Neutrophil (primary cell): ENCODE results near the gene EGFR.

ENCODE experiments used
- H3K27ac ChIP-seq: fragments of 200-600 bp; sonication (generic); 2 replicates; pipeline ENCODE4 v1.5.1; 2016; ENCODE audit warnings: mild to moderate bottlenecking, moderate library complexity
- H3K27me3 ChIP-seq: fragments of 200-600 bp; sonication (generic); 2 replicates; pipeline ENCODE4 v1.6.0; 2016; ENCODE audit warnings: mild to moderate bottlenecking
- H3K36me3 ChIP-seq: fragments of 200-600 bp; sonication (generic); 2 replicates; pipeline ENCODE4 v1.5.1; 2017
- H3K4me1 ChIP-seq, 2 experiments: fragments of 200-600 bp in 1 of 2; sonication (generic) in 1 of 2; 1 replicate in 1 of 2; 2 replicates in 1 of 2; pipeline versions ENCODE4 v1.5.1 to v1.6.1; 2013 to 2016; ENCODE audit warnings: low read depth in 1 of 2, low read length in 1 of 2, mild to moderate bottlenecking in 1 of 2, moderate library complexity in 1 of 2; ENCODE audit not compliant: control insufficient read depth in 1 of 2, insufficient read depth in 1 of 2
- H3K4me3 ChIP-seq, 2 experiments: fragments of 200-600 bp in 1 of 2; sonication (generic) in 1 of 2; 1 replicate in 1 of 2; 2 replicates in 1 of 2; pipeline ENCODE4 v1.5.1; 2013 to 2016; ENCODE audit warnings: low read depth in 1 of 2, low read length in 1 of 2, mild to moderate bottlenecking in 1 of 2, moderate library complexity in 1 of 2
- H3K9me3 ChIP-seq: fragments of 200-600 bp; sonication (generic); 2 replicates; pipeline ENCODE4 v1.5.1; 2016
- TF ChIP-seq, protein P1 (sequence below): fragments of 200-600 bp; sonication (generic); IDR thresholded peaks from 2 replicates; pipeline ENCODE4 v1.5.1; 2016; ENCODE audit warnings: antibody characterized with exemption

Gene EGFR

GRCh38 chr7:55073051-55073511 is 54.3 kb downstream of the EGFR start:
- no peak overlapping the region for H3K27ac ChIP-seq
- no peaks in the 10 kb centered on the region for H3K36me3 ChIP-seq
- no peaks in the 10 kb centered on the region for H3K4me1 ChIP-seq
- H3K27me3 ChIP-seq: no peaks in the 10 kb centered on the region
- H3K9me3 ChIP-seq: no peaks in the 10 kb centered on the region
- TF ChIP-seq, protein P1, sequence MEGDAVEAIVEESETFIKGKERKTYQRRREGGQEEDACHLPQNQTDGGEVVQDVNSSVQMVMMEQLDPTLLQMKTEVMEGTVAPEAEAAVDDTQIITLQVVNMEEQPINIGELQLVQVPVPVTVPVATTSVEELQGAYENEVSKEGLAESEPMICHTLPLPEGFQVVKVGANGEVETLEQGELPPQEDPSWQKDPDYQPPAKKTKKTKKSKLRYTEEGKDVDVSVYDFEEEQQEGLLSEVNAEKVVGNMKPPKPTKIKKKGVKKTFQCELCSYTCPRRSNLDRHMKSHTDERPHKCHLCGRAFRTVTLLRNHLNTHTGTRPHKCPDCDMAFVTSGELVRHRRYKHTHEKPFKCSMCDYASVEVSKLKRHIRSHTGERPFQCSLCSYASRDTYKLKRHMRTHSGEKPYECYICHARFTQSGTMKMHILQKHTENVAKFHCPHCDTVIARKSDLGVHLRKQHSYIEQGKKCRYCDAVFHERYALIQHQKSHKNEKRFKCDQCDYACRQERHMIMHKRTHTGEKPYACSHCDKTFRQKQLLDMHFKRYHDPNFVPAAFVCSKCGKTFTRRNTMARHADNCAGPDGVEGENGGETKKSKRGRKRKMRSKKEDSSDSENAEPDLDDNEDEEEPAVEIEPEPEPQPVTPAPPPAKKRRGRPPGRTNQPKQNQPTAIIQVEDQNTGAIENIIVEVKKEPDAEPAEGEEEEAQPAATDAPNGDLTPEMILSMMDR: no peak
- no peak overlapping the region for H3K4me3 ChIP-seq

- Histone ChIP-seq H3K27me3 (no peaks in the 10 kb centered on the region), H3K4me1 (no peaks in the 10 kb centered on the region), H3K9me3 (no peaks in the 10 kb centered on the region), H3K27ac (no peak overlapping the region), H3K4me3 (no peak overlapping the region), H3K36me3 (no peaks in the 10 kb centered on the region)
- TF ChIP-seq, protein P1: no peak
Measured at GRCh38 chr7:55073976-55074528, 55.2 kb downstream of the EGFR start.

GRCh38 chr7:55075464-55076021 is 56.7 kb downstream of the EGFR start:
- H3K4me1 ChIP-seq: no peaks in the 10 kb centered on the region
- H3K27ac ChIP-seq: no peak overlapping the region
- no peak overlapping the region for H3K4me3 ChIP-seq
- H3K36me3 ChIP-seq: no peaks in the 10 kb centered on the region
- no peaks in the 10 kb centered on the region for H3K9me3 ChIP-seq
- TF ChIP-seq, protein P1: no peak
- H3K27me3 ChIP-seq: no peaks in the 10 kb centered on the region

- Histone ChIP-seq H3K27ac (no peak overlapping the region), H3K9me3 (no peaks in the 10 kb centered on the region), H3K4me1 (no peaks in the 10 kb centered on the region), H3K4me3 (no peak overlapping the region), H3K36me3 (no peaks in the 10 kb centered on the region), H3K27me3 (no peaks in the 10 kb centered on the region)
- TF ChIP-seq, protein P1: no peak
Measured at GRCh38 chr7:55077561-55078410, 59.0 kb downstream of the EGFR start.

GRCh38 chr7:55078465-55079372 is 59.9 kb downstream of the EGFR start:
- H3K4me1 ChIP-seq: no peaks in the 10 kb centered on the region
- no peak overlapping the region for H3K27ac ChIP-seq
- H3K4me3 ChIP-seq: no peak overlapping the region
- H3K36me3 ChIP-seq: no peaks in the 10 kb centered on the region
- H3K27me3 ChIP-seq: no peaks in the 10 kb centered on the region
- TF ChIP-seq, protein P1: no peak
- H3K9me3 ChIP-seq: no peaks in the 10 kb centered on the region
